Upper lobe of left lung (tissue), 4 donors: Measurements from ENCODE around the gene GPATCH11.

Experiments used
- POLR2A ChIP-seq, 4 donors: fragments of 450-650 bp; IDR thresholded peaks; one replicate each; pipeline ENCODE4 v1.5.1; 2016 to 2017; ENCODE audit warnings: antibody characterized with exemption in 4 of 4, mild to moderate bottlenecking in 2 of 4
- POLR2AphosphoS5 ChIP-seq, 2 donors: sonication (generic); formaldehyde crosslinking; IDR thresholded peaks; one replicate each; pipeline ENCODE4 v1.5.1; 2017; ENCODE audit warnings: antibody characterized with exemption in 2 of 2
- TF ChIP-seq, protein P1 (sequence below), 6 experiments: fragments of 450-650 bp in 4 of 6; fragments of 200-600 bp in 2 of 6; sonication (generic) in 2 of 6; IDR thresholded peaks; one replicate each; pipeline ENCODE4 v1.5.1; 2016 to 2019; ENCODE audit warnings: antibody characterized with exemption in 6 of 6

- TF ChIP-seq POLR2A (IDR thresholded peaks at IDR 0.05) (no peak), POLR2AphosphoS5 (IDR thresholded peaks at IDR 0.05) (no peak)
- TF ChIP-seq, protein P1, sequence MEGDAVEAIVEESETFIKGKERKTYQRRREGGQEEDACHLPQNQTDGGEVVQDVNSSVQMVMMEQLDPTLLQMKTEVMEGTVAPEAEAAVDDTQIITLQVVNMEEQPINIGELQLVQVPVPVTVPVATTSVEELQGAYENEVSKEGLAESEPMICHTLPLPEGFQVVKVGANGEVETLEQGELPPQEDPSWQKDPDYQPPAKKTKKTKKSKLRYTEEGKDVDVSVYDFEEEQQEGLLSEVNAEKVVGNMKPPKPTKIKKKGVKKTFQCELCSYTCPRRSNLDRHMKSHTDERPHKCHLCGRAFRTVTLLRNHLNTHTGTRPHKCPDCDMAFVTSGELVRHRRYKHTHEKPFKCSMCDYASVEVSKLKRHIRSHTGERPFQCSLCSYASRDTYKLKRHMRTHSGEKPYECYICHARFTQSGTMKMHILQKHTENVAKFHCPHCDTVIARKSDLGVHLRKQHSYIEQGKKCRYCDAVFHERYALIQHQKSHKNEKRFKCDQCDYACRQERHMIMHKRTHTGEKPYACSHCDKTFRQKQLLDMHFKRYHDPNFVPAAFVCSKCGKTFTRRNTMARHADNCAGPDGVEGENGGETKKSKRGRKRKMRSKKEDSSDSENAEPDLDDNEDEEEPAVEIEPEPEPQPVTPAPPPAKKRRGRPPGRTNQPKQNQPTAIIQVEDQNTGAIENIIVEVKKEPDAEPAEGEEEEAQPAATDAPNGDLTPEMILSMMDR (IDR thresholded peaks at IDR 0.05), result no peak
Observed at GRCh38 chr2:37068686-37069085, 15.6 kb upstream of the GPATCH11 start.
